ENCODE results near the gene TBX19.
"Not testable (repeated sequence)": the region's sequence is repeated elsewhere in the genome, so short reads cannot be mapped to it uniquely, and the experiment has no call there.

- not testable (repeated sequence) for TF ChIP-seq POLR2A, EP300 (IDR thresholded peaks at IDR 0.05)
Observed at GRCh38 chr1:168354335-168355269, 73.9 kb downstream of the TBX19 start.

Data from gastroesophageal sphincter (tissue), 2 donors.